Stimulated activated naive B cell treated with anti-CD40 and anti-IgM and Interleukin-4, amounts not matched to agents 10 μg/mL and 1 μg/mL and 100 μg/mL, for 72 hours (primary cell): ENCODE data around the gene HAP1.
"Not testable (repeated sequence)": the region's sequence is repeated elsewhere in the genome, so short reads cannot be mapped to it uniquely, and the experiment has no call there.

Experiments used
- ATAC-seq, 2 donors: fragments of 150-1000 bp; cut with Tn5 transposase; replicated peaks; 2 replicates each; pipeline ENCODE4 v1.10.0; 2021; ENCODE audit warnings: moderate library complexity in 1 of 2
- DNase-seq: peaks from one replicate; pipeline ENCODE4 v3.0.0; 2021
- H3K27ac Mint-ChIP-seq: one replicate; pipeline ENCODE4 v1.8.0; 2022; ENCODE audit warnings: mild to moderate bottlenecking, mixed read lengths
- H3K27me3 Mint-ChIP-seq, 2 donors: one replicate each; pipeline ENCODE4 v1.8.0; 2022; ENCODE audit warnings: mixed read lengths in 2 of 2
- H3K36me3 Mint-ChIP-seq, 2 donors: one replicate each; pipeline ENCODE4 v1.8.0; 2022; ENCODE audit warnings: mixed read lengths in 2 of 2, mild to moderate bottlenecking in 1 of 2
- H3K4me1 Mint-ChIP-seq, 2 donors: one replicate each; pipeline ENCODE4 v1.8.0; 2022; ENCODE audit warnings: mixed read lengths in 2 of 2, mild to moderate bottlenecking in 1 of 2
- H3K4me3 Mint-ChIP-seq, 2 donors: one replicate each; pipeline ENCODE4 v1.8.0; 2022; ENCODE audit warnings: mild to moderate bottlenecking in 2 of 2, mixed read lengths in 2 of 2, moderate library complexity in 1 of 2
- H3K9me3 Mint-ChIP-seq, 2 donors: one replicate each; pipeline ENCODE4 v1.8.0; 2022; ENCODE audit warnings: mixed read lengths in 2 of 2, mild to moderate bottlenecking in 1 of 2

The HAP1 gene

DNA sequence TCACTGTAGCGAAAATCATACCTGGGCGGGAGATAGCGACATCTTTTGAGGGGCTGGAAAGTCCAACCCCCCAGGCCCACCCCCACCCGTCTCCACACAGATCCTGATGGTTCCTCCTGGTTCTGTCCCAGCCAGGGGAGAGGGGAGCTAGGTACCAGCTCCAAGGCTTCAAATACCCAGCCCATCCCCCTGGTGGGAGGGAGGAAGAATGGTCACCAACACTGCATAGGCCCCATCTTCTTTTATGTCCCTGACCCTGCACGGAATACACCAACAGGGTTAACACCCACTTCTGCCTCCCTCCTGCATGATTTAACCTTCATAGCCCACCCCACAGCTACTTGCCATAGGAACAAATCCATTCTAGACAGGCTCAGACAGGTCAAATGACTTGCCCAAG, 9.3 kb downstream of the HAP1 start:
- ATAC-seq, result no peak
- no peak overlapping the region for H3K27ac Mint-ChIP-seq
- H3K27me3 Mint-ChIP-seq, result peaks cover 13 to 31% of the 10 kb centered on the region in 2 donors
- H3K4me3 Mint-ChIP-seq, result no peak overlapping the region
- H3K4me1 Mint-ChIP-seq, result peaks cover 0 to 3% of the 10 kb centered on the region in 2 donors
- no peaks in the 10 kb centered on the region for H3K9me3 Mint-ChIP-seq
- H3K36me3 Mint-ChIP-seq, result no peaks in the 10 kb centered on the region
- DNase-seq, result no peak

DNA sequence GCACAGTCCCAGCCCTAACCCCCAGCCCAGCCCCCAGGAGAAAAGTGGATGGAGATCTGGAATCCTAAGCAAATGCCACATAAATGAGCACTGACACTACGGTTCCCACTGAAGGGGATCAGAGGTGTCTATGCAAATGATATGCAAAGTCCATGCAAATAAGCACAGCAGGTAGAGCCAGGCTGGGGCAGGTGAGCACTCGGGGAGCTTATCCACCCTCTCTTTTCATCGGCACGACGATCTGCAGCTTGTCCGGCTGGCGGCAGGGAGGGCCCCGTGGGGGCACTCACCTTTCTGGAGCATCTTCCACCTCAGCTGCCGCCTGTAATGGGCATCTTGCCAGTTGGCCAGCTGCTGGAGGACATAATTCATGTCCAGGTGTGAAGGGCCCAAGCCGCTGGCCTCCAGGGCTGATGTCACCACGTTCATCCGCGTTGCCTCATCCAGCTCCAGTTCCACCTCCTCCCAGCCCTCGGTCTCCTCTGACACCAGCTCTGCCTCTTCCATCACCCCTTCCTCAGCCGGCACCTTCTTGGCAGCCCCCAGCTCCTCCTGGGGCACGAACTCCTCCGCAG, 9.9 kb downstream of the HAP1 start:
- H3K36me3 Mint-ChIP-seq, result no peaks in the 10 kb centered on the region
- no peak overlapping the region for H3K4me3 Mint-ChIP-seq
- DNase-seq (no peak), ATAC-seq (no peak)
- H3K9me3 Mint-ChIP-seq, result no peaks in the 10 kb centered on the region
- H3K27me3 Mint-ChIP-seq, result peaks cover 13 to 26% of the 10 kb centered on the region in 2 donors
- no peak overlapping the region for H3K27ac Mint-ChIP-seq
- H3K4me1 Mint-ChIP-seq, result peaks cover 0 to 3% of the 10 kb centered on the region in 2 donors

DNA sequence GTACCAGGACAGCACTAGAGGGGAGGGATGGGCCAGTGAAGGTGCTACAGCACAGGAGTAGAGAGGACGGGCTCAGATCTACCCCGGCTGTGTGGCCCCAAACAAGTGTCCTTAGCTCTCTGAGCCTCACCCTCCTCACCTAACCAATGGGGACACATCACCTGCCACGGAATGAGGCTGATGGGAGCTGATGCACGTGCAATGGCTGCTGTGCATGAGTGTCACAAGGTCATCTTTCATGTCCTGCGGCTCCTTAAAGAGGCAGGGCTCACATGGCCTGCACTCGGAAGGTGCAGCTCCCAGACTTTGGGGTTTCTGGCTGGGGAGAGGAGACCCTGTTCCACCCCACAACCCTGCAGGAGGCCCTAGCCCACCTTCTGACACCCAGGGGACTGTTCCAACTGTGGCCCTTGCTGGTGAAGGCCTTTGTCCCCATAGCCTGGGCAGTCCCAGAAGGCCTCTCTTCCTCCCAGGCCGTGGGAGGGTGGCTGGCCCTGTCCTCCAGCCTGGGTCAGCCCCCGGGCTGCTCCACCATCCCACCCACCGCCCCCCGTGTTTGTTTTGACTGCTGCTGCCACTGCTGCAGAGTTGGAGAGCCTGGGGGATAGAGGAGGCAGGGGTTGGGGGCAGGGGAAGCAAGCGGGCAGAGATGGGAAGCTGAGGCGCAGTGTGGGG, 10.5 kb downstream of the HAP1 start:
- no peaks in the 10 kb centered on the region for H3K9me3 Mint-ChIP-seq

DNA sequence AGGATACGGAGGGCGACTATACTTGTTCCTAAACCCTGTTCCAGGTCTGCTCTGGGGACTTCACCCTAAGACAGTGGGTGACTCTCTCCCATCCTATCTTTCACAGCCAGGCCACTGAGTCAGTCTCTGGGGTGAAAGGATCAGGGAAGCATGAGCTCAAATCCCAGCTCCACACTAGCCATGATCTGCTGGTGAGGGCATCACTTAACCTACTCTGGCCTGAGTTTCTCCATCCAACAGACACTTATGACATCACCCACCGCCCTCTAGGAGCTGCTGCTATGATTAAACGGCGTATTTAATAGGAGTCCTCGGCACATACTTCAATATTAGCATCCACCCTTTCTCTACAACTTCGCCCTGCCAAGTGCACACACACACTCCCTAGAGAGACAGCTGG, 12.2 kb downstream of the HAP1 start:
- no peak overlapping the region for H3K27ac Mint-ChIP-seq
- no peak for ATAC-seq
- H3K27me3 Mint-ChIP-seq, result peaks cover 13 to 17% of the 10 kb centered on the region in 2 donors
- peaks cover 0 to 3% of the 10 kb centered on the region in 2 donors for H3K4me1 Mint-ChIP-seq
- no peak for DNase-seq
- no peaks in the 10 kb centered on the region for H3K9me3 Mint-ChIP-seq
- no peak overlapping the region for H3K4me3 Mint-ChIP-seq
- H3K36me3 Mint-ChIP-seq, result no peaks in the 10 kb centered on the region

More for the DNA sequence above, 10.5 kb downstream of the HAP1 start:
- DNase-seq (no peak), ATAC-seq (no peak)
- H3K27ac Mint-ChIP-seq, result no peak overlapping the region
- no peaks in the 10 kb centered on the region for H3K36me3 Mint-ChIP-seq
- H3K4me1 Mint-ChIP-seq, result peaks cover 0 to 3% of the 10 kb centered on the region in 2 donors
- H3K4me3 Mint-ChIP-seq, result no peak overlapping the region
- peaks cover 13 to 25% of the 10 kb centered on the region in 2 donors for H3K27me3 Mint-ChIP-seq

DNA sequence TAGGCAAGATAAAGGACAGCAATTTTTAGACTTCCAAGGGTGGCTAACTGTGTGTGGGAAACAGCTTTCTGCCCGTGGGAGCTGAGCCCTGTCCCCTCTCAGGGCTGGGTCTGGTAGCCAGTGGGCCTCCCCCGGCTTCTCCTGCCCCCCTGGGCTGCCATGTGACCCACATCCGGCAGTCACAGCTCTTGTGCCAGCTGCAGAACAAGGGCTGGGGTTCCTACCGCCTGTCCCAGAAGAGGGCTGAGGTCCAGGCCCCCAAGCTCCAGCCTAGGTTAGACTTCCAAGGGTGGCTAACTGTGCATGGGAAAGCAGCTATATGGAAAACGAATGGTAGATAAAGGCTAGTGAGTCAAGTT, 16.2 kb downstream of the HAP1 start:
- Mint-ChIP-seq H3K27ac (no peak overlapping the region), H3K27me3 (peaks cover 9 to 13% of the 10 kb centered on the region in 2 donors), H3K36me3 (no peaks in the 10 kb centered on the region), H3K4me3 (no peak overlapping the region), H3K9me3 (no peaks in the 10 kb centered on the region), H3K4me1 (peaks cover 0 to 3% of the 10 kb centered on the region in 2 donors)
- no peak for DNase-seq
- no peak for ATAC-seq

DNA sequence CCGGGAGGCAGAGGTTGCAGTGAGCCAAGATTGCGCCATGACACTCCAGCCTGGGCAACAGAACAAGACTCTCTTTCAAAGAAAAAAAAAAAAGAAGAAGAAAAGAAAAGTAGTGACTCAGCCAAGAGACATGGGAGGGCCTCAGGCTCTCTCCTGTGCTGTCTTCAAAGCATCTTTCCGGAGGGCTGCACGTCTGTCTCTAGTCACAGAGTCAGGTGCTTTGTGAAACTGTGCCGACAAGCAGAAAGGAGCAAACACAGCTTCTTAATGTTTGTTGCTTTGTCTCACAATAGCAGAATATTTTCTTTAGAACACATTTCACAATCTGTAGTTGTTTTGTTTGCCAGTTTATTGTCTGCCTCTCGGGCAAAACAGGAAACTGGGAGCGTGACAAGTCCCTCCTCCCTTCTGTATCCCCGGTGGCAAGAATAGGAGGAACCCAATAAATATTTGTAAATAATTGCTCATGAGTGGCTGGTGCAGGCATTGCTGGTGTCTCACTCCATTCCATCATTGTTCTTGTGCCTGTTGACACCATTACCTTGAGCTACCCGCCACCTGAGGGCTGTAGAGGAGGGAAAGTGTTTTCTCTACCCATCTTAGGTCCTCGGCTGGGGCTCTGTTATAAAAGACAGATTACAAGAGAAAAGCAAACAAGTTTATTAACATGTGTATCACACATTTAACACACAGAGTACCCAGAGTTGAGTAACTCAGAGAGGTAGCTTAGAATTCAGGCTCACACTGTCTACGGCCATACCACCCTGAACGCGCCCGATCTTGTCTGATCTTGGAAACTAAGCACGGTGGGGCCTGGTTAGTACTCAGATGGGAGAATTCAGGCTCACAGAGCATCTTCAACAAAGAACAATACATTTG, 16.8 kb downstream of the HAP1 start:
- Mint-ChIP-seq H3K9me3 (no peaks in the 10 kb centered on the region), H3K27me3 (peaks cover 6 to 11% of the 10 kb centered on the region in 2 donors), H3K36me3 (no peaks in the 10 kb centered on the region), H3K4me1 (peaks cover 0 to 3% of the 10 kb centered on the region in 2 donors), H3K4me3 (no peak overlapping the region), H3K27ac (no peak overlapping the region)
- ATAC-seq (no peak), DNase-seq (no peak)

DNA sequence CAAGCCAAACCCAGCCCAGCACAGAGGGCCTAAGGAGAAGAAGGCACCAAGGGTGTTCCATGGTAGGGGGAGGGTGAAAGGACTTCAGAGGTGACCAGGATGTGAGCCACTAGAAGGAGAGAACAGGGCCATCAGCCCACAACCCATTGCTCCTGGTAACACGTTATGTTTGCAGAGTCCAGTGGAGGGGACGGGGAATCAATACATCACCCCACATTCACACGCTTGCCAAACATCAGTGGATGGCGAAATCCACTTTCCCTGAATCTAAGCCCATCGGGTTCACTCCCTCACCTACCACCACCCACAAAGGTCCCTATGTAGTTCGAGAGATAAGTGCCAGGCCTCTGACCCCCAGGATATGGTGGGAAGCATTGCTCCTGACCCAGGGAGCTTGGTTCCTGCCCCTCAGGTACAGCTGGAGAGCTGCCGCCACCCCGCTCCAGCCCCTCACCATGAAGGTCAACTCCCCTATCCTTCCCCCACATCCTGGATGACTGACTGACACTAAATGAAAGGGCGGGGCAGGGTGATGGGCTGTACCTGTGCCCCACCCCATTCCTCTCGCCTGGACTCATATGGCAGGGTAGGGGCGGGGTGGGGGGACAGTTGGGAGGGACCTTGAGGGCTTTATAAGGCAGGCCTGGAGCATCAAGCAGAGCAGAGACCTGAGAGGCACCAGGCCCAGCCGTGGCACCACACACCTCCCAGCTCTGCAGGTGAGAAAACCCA, 22.6 kb downstream of the HAP1 start, which contains the start of gene GAST:
Gene GAST (plus strand): TSS at position 663 of the 732 bp plus-strand sequence. CDS start 3,106 bp downstream, outside the sequence.
- no peak for ATAC-seq
- Mint-ChIP-seq H3K4me1 (peaks cover 0 to 4% of the 10 kb centered on the region in 2 donors), H3K27ac (no peak within 1 kb of the TSS), H3K4me3 (no peak within 1 kb of the TSS), H3K36me3 (no peaks in the 10 kb centered on the region), H3K27me3 (peaks cover 26 to 30% of the 10 kb centered on the region in 2 donors), H3K9me3 (peaks cover 0 to 4% of the 10 kb centered on the region in 2 donors)
- DNase-seq, result no peak

DNA sequence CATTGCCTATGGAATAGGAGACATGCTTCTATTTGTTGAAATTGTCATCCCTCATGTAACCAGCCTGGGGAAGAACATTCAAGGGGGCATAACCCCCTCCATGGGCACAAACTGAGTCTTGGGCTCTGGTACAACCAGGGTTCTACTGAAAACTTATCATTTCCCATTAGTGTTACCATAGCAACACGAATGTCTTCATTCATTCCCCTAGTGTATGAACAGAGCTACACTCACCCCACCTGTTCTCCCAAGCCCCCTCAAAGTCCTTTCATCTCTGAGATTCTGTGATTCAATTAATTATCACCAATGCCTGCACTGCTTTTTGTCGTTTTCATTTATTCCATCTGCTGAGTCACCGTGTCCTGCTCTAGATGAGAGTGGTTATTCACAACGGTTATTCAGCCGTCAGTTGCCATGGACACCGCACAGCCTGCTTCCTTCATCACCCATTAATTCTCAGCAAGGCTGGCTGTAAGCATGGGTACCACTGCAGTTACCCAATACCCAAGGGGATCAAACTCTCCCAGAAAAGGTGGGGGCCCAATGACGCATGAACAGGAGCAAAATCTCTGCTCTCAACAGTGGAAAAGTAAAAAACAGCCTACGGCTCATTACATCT, 23.9 kb downstream of the HAP1 start:
- Mint-ChIP-seq H3K4me3 (no peak overlapping the region), H3K27ac (no peak overlapping the region), H3K4me1 (peaks cover 0 to 4% of the 10 kb centered on the region in 2 donors), H3K36me3 (no peaks in the 10 kb centered on the region), H3K9me3 (peaks cover 0 to 4% of the 10 kb centered on the region in 2 donors), H3K27me3 (peaks cover 23 to 30% of the 10 kb centered on the region in 2 donors)
- ATAC-seq (peak; percentile 48 to 68), DNase-seq (no peak)

DNA sequence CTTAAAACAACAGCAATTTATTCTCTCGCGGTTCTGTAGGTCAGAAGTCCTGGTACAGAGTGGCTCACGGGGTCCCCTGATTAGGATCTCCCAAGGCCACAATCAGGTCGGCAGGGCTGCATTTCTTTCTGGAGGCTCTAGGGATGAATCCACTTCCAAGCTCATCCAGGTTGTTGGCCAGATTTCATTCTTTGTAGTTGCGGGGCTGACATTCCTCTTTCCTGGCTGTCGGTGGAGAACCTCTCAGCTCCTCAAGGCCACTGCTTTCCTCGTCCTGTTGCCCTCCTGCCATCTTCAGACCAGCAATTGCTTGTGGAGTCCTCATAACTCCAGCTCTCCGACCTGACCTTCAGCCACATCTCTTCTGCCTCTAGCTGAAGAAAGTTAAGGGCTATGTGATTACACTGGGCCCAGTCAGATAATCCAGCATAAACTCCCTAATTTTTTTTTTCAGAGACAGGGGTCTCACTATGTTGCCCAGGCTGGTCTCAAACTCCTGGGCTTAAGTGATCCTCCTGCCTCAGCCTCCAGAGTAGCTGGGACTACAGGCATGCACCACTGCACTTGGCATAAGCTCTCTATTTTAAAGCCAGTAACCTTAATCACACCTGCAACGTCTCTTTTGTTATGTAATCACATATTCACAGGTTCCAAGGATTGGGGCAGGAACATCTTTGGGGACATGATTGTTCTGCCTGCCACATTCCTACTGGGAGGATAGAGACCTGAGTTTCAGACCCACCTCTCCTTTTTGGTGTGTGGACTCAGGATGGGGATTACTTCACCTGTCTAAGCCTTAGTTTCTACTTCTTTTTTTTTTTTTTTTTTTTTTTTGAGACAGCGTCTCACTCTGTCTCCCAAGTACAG, 26.4 kb downstream of the HAP1 start:
- no peak for ATAC-seq
- H3K27ac Mint-ChIP-seq, result no peak overlapping the region
- no peak overlapping the region for H3K4me3 Mint-ChIP-seq

DNA sequence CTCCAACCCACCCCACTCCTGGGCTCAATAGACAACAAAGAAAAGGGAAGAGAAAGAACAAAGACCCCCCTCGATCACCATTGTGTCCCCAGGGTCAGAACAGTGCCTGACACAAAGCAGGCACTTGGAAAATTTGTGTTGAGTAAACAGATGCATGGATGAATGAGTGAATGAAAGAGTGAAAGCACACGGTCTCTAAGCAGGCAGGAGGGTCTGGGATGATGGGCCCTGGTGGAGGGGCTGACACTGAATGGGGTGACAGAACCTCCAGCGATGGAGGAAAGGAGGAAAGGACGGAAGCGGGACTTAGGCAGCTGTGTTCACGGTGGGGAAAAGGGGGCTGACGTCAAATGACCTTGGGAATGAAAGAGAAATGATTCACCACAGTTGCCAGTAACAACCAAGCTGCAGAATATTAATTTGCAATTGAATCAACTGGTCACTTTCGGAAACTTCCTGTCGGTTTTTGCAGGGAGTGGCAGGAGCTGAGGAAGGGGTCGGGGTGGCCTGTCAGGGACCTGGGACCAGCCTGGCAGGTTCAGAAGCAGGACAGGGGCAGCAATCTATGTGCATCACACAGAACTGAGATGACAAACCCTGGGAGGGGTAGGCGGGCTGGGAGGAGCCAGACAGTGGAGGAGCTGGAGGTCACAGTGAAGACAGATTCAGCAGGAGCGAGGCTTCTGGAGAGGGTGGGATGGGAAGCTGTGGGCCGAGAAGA, 29.0 kb downstream of the HAP1 start:
- H3K27me3 Mint-ChIP-seq, result peaks cover 13 to 19% of the 10 kb centered on the region in 2 donors

More for the DNA sequence above, 26.4 kb downstream of the HAP1 start:
- H3K4me1 Mint-ChIP-seq, result peaks cover 0 to 5% of the 10 kb centered on the region in 2 donors
- H3K9me3 Mint-ChIP-seq, result peaks cover 0 to 4% of the 10 kb centered on the region in 2 donors
- peaks cover 27 to 36% of the 10 kb centered on the region in 2 donors for H3K27me3 Mint-ChIP-seq
- H3K36me3 Mint-ChIP-seq, result no peaks in the 10 kb centered on the region
- no peak for DNase-seq

DNA sequence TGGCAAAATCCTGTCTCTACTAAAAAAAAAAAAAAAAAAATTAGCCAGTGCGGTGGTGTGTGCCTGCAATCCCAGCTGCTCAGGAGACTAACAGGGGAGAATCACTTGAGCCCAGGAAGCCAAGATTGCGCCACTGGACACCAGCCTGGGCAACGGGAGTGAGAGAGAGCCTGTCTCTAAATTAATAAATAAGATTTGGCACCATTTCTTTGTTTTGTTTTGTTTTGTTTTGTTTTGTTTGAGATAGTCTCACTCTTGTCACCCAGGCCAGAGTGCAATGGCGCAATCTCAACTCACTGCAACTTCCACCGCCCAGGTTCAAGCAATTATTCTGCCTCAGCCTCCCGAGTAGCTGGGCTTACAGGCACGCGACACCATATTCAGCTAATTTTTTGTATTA, 31.7 kb downstream of the HAP1 start:
- no peaks in the 10 kb centered on the region for H3K9me3 Mint-ChIP-seq
- H3K27me3 Mint-ChIP-seq, result peaks cover 5 to 11% of the 10 kb centered on the region in 2 donors
- no peaks in the 10 kb centered on the region for H3K36me3 Mint-ChIP-seq
- ATAC-seq, result no peak
- H3K27ac Mint-ChIP-seq, result no peak overlapping the region
- no peak overlapping the region for H3K4me3 Mint-ChIP-seq
- H3K4me1 Mint-ChIP-seq, result peaks cover 0 to 1% of the 10 kb centered on the region in 2 donors
- no peak for DNase-seq

More for the DNA sequence above, 29.0 kb downstream of the HAP1 start:
- DNase-seq, result no peak
- Mint-ChIP-seq H3K9me3 (peaks cover 0 to 4% of the 10 kb centered on the region in 2 donors), H3K4me1 (peaks cover 0 to 1% of the 10 kb centered on the region in 2 donors), H3K4me3 (no peak overlapping the region), H3K36me3 (no peaks in the 10 kb centered on the region), H3K27ac (no peak overlapping the region)
- no peak for ATAC-seq

DNA sequence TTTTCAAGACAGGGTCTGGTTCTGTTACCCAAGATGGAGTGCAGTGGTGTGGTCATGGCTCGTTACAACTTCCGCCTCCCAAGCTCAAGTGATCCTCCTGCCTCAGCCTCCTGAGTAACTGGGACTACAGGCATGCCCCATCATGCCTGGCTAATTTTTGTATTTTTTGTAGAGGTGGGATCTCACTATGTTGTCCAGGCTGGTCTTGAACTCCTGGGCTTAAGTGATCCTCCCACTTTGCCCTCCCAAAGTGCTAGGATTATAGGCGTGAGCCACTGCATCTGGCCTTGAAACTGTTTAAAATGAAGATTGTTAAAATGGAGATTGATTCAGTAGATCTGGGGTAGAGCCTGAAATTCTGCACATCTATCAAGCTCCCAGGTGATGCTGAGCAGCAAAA, 33.6 kb downstream of the HAP1 start:
- not testable (repeated sequence) for DNase-seq, H3K36me3 Mint-ChIP-seq, H3K27ac Mint-ChIP-seq, H3K27me3 Mint-ChIP-seq, H3K4me3 Mint-ChIP-seq, H3K9me3 Mint-ChIP-seq, H3K4me1 Mint-ChIP-seq, ATAC-seq
